GM10847 (cell line): Measurements from ENCODE around the gene EOLA1.

Experiments
- POLR2A ChIP-seq: IDR thresholded peaks from 2 replicates; pipeline ENCODE4 v1.6.1; 2011; ENCODE audit not compliant: insufficient read length; ENCODE audit errors: extremely low read depth

EOLA1 gene

GRCh38 chrX:149540621-149541520 lies at the start of gene EOLA1:
Gene EOLA1, plus strand, starts transcription at chrX:149541012. Its CDS starts 4,619 bp downstream, at chrX:149545631.
- TF ChIP-seq POLR2A = peak; percentile 68

- TF ChIP-seq POLR2A = no peak
Measured at GRCh38 chrX:149491812-149492211, 49.0 kb upstream of the EOLA1 start.

- TF ChIP-seq POLR2A = no peak
Measured at GRCh38 chrX:149493567-149494562, 46.9 kb upstream of the EOLA1 start.

GRCh38 chrX:149494844-149495565 lies 45.8 kb upstream of the EOLA1 start:
- TF ChIP-seq POLR2A = no peak

- TF ChIP-seq POLR2A = no peak
Measured at GRCh38 chrX:149495573-149496071, 45.2 kb upstream of the EOLA1 start.

GRCh38 chrX:149497054-149497453 lies 43.8 kb upstream of the EOLA1 start:
- TF ChIP-seq POLR2A = no peak

- TF ChIP-seq POLR2A = no peak
Measured at GRCh38 chrX:149497626-149498025, 43.2 kb upstream of the EOLA1 start.

- TF ChIP-seq POLR2A = no peak
Measured at GRCh38 chrX:149498767-149499166, 42.0 kb upstream of the EOLA1 start.

- no peak for TF ChIP-seq POLR2A
Measured at GRCh38 chrX:149499766-149500165, 41.0 kb upstream of the EOLA1 start.

- TF ChIP-seq POLR2A = no peak
Measured at GRCh38 chrX:149504226-149504914, 36.4 kb upstream of the EOLA1 start.

- TF ChIP-seq POLR2A = peak; percentile 69
Measured at GRCh38 chrX:149504915-149505651, 35.7 kb upstream of the EOLA1 start, which contains the start of gene IDS. Gene IDS, minus strand, starts transcription at chrX:149505306. Its CDS starts 169 bp downstream, at chrX:149505137.

GRCh38 chrX:149505671-149506070 lies 35.1 kb upstream of the EOLA1 start:
- TF ChIP-seq POLR2A = no peak

GRCh38 chrX:149506349-149506748 lies 34.5 kb upstream of the EOLA1 start:
- no peak for TF ChIP-seq POLR2A
